Stimulated activated naive B cell treated with anti-CD40 and anti-IgM and Interleukin-4, amounts not matched to agents 10 μg/mL and 1 μg/mL and 100 μg/mL, for 72 hours (primary cell): Measurements from ENCODE around the gene SLC5A6.
"Not testable (repeated sequence)": the region's sequence is repeated elsewhere in the genome, so short reads cannot be mapped to it uniquely, and the experiment has no call there.

Experiments used
- ATAC-seq, 2 donors: fragments of 150-1000 bp; cut with Tn5 transposase; replicated peaks; 2 replicates each; pipeline ENCODE4 v1.10.0; 2021; ENCODE audit warnings: moderate library complexity in 1 of 2
- DNase-seq: peaks from one replicate; pipeline ENCODE4 v3.0.0; 2021
- H3K27ac Mint-ChIP-seq: one replicate; pipeline ENCODE4 v1.8.0; 2022; ENCODE audit warnings: mild to moderate bottlenecking, mixed read lengths
- H3K27me3 Mint-ChIP-seq, 2 donors: one replicate each; pipeline ENCODE4 v1.8.0; 2022; ENCODE audit warnings: mixed read lengths in 2 of 2
- H3K36me3 Mint-ChIP-seq, 2 donors: one replicate each; pipeline ENCODE4 v1.8.0; 2022; ENCODE audit warnings: mixed read lengths in 2 of 2, mild to moderate bottlenecking in 1 of 2
- H3K4me1 Mint-ChIP-seq, 2 donors: one replicate each; pipeline ENCODE4 v1.8.0; 2022; ENCODE audit warnings: mixed read lengths in 2 of 2, mild to moderate bottlenecking in 1 of 2
- H3K4me3 Mint-ChIP-seq, 2 donors: one replicate each; pipeline ENCODE4 v1.8.0; 2022; ENCODE audit warnings: mild to moderate bottlenecking in 2 of 2, mixed read lengths in 2 of 2, moderate library complexity in 1 of 2
- H3K9me3 Mint-ChIP-seq, 2 donors: one replicate each; pipeline ENCODE4 v1.8.0; 2022; ENCODE audit warnings: mixed read lengths in 2 of 2, mild to moderate bottlenecking in 1 of 2

The SLC5A6 gene

DNA sequence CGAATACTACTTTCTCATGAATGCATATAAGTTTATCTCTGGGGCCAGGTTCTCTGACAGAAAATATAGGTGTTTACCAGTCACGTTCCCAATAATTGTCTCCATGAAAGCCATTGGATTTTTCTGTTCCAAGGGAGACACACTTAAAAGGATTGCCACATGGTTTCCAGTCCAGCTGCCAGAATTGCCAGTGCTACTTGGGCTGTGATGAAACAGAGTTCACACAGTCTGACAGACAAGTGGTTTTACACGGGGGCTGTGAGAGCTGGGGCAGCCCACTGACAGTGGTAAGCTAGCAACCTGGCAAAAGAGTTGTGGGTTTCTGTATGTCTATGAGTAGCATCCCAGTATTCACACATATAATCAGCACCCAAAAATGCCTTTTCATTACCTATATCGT is 28.0 kb downstream of the SLC5A6 start:
- DNase-seq (no peak), ATAC-seq (no peak)
- Mint-ChIP-seq H3K4me3 (no peak overlapping the region), H3K36me3 (no peaks in the 10 kb centered on the region), H3K9me3 (no peaks in the 10 kb centered on the region), H3K27ac (no peak overlapping the region), H3K27me3 (peaks cover 22 to 48% of the 10 kb centered on the region in 2 donors), H3K4me1 (no peaks in the 10 kb centered on the region)

DNA sequence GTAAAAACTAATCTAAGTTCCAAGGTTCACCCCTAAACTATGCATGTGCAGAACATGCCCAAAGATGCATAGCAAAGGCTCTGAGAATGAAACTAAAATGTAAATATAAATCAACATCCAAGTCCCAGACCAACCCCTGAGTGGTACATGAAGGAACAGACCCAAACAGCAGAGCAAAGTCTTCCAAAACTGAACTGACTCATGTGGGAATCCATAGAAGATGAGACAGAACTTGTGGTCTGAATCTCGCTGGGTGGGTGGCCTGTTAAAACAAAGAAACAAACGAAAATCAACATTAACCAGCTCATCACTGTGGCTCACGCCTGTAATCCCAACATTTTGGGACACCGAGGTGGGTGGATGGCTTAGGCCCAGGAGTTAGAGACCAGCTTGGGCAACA is 29.7 kb downstream of the SLC5A6 start:
- Mint-ChIP-seq H3K9me3 (no peaks in the 10 kb centered on the region), H3K36me3 (no peaks in the 10 kb centered on the region), H3K4me1 (no peaks in the 10 kb centered on the region), H3K4me3 (no peak overlapping the region), H3K27me3 (peaks cover 22 to 42% of the 10 kb centered on the region in 2 donors), H3K27ac (no peak overlapping the region)
- DNase-seq, result no peak
- no peak for ATAC-seq

DNA sequence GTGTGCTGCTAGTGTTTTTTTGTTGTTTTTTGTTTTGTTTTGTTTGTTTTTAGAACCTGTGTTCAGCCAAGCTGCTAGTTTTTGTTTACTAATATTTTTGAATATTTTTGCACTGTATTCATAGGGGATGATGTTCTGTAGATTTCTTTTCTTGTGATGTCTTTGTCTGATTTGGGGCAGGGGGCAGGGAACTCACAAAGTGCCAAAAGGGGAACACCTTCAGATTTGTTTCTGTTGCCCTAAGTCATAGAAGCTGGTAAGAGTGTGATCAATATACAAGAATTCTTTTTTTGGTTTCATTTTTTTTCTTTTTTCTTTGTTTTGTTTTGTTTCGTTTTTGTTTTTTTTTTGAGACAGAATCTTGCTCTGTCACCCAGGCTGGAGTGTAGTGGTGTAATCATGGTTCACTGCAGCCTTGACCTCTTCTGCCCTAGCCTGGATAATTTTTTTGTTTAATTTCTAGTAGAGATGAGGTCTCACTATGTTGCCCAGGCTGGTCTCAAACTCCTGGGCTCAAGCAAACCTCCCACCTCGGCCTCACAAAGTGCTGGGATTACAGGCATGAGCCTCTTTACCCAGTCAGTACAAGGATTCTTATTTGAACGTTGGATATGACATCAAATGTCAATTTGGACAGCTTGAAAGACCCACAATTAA is 32.6 kb downstream of the SLC5A6 start:
- no peak for DNase-seq
- no peaks in the 10 kb centered on the region for H3K4me1 Mint-ChIP-seq
- peaks cover 27 to 42% of the 10 kb centered on the region in 2 donors for H3K27me3 Mint-ChIP-seq
- ATAC-seq, result no peak
- no peak overlapping the region for H3K4me3 Mint-ChIP-seq
- H3K9me3 Mint-ChIP-seq, result no peaks in the 10 kb centered on the region
- H3K36me3 Mint-ChIP-seq, result no peaks in the 10 kb centered on the region
- no peak overlapping the region for H3K27ac Mint-ChIP-seq

DNA sequence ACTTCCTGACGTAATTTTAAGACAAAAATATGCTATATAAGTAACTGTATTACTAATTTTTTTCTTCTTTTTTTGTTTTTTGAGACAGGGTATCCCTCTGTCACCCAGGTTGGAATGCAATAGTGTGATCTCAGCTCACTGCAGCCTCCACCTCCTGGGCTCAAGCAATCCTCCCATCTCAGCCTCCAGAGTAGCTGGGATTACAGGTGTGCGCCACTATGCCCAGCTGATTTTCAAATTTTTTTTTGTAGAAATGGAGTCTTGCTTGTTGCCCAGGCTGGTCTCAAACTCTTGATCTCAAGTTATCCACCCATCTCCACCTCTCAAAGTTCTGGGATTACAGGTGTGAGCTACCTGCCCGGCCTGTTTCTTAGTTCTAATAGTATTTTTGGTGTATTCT is 33.6 kb downstream of the SLC5A6 start:
- no peak overlapping the region for H3K4me3 Mint-ChIP-seq
- DNase-seq, result no peak
- H3K27ac Mint-ChIP-seq, result no peak overlapping the region
- H3K27me3 Mint-ChIP-seq, result peaks cover 27 to 37% of the 10 kb centered on the region in 2 donors
- no peaks in the 10 kb centered on the region for H3K9me3 Mint-ChIP-seq
- no peaks in the 10 kb centered on the region for H3K4me1 Mint-ChIP-seq
- ATAC-seq, result no peak
- H3K36me3 Mint-ChIP-seq, result no peaks in the 10 kb centered on the region

DNA sequence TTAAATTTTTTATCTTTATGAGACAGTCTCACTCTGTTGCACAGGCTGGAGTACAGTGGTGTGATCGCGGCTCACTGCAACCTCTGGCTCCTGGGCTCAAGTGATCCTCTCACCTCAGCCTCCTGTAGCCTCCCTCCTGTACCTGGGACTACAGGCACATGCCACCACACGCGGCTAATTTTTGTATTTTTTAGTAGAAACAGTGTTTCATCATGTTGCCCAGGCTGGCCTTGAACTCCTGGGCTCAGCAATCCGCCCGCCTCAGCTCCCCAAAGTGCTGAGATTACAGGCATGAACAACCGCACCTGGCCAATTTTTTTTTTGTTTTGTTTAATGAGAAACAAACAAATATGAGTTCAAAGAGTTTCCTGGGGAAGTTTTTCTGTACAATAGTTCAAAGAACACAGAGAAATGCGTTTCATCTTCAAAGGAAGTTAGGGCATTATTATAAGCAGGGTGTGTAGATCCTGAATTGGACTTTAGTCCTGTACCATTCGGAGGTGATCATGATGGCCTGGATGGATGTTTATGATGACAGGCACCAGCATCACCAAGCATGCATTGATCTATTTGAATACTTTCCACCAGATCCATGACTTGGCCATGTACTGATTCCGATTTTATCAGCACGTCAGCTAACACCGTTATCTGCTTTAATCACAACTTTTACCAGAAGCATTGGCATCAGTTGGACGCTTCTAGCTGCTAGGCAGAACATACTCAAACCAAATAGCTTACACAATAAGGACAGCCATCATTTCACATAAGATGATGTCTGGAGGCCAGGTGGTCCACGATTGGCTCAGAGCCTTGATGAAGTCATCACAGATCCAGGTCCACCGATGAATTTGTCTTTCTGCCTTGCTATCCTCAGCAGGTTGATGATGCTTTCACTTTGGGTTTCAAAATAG is 34.4 kb downstream of the SLC5A6 start:
- DNase-seq (no peak), ATAC-seq (no peak)
- Mint-ChIP-seq H3K4me3 (no peak overlapping the region), H3K4me1 (peaks cover 0 to under 1% of the 10 kb centered on the region in 2 donors), H3K9me3 (no peaks in the 10 kb centered on the region), H3K27ac (no peak overlapping the region), H3K36me3 (no peaks in the 10 kb centered on the region), H3K27me3 (peaks cover 27 to 32% of the 10 kb centered on the region in 2 donors)

DNA sequence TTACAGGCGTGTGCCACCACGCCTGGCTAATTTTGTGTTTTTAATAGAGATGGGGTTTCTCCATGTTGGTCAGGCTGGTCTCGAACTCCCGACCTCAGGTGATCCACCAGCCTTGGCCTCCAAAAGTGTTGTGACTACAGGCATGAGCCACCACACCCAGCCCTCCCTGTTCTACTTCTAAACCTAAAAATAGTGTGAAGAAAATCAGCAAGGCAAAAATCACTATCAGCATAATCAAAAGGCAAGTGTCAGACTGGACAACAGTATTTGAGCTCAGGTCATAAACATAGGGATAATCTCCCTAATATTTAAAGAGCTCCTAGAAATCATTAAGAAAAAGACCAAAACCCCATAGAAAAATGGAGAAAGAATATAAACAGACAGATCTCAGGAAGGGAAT is 36.3 kb downstream of the SLC5A6 start:
- ATAC-seq, result not testable (repeated sequence)

DNA sequence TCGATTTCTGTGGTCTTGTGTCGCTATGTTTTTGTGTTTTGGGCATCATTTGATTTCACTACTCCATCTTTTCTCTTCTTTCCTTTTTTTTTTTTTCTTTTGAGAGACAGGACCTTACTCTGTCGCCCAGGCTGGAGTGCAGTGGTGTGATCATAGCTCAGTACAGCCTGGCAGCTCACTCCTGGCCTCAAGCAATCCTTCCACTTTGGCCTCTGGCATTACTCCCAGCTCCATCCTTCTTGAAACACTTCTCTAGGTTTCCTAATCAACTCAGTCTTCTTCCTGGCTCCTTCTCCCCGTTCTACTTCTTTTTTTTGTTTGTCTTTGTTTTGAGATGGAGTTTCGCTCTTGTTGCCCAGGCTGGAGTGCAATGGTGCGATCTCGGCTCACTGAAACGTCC is 36.7 kb downstream of the SLC5A6 start:
- H3K9me3 Mint-ChIP-seq, result no peaks in the 10 kb centered on the region
- H3K4me1 Mint-ChIP-seq, result peaks cover 5 to 11% of the 10 kb centered on the region in 2 donors
- H3K27ac Mint-ChIP-seq, result no peak overlapping the region

More for the DNA sequence above, 36.3 kb downstream of the SLC5A6 start:
- H3K4me1 Mint-ChIP-seq, H3K4me3 Mint-ChIP-seq, H3K27ac Mint-ChIP-seq, H3K36me3 Mint-ChIP-seq, H3K9me3 Mint-ChIP-seq, DNase-seq: not testable (repeated sequence)
- peaks cover 12 to 14% of the 10 kb centered on the region in 2 donors for H3K27me3 Mint-ChIP-seq

DNA sequence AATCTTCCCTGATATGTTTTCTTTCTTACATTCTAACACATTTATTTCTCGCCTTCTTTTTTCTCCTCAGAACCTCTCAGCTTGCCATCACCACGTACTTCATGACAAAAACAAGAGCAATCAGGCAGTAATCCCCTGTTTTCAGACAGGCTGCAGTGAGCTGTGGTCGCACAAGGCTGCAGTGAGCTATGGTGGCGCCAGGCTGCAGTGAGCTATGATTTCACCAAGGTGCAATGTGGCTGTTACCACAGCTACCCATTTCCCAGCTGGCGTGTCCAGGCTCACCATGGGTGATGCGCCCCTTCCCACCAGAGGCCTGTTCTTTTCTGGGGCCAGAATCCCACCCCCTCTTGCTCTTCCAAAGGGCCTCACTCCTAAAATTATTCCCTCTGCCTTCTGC is 37.4 kb downstream of the SLC5A6 start:
- Mint-ChIP-seq H3K36me3 (no peaks in the 10 kb centered on the region), H3K27ac (no peak overlapping the region), H3K4me3 (no peak overlapping the region), H3K4me1 (peaks cover 5 to 18% of the 10 kb centered on the region in 2 donors), H3K9me3 (no peaks in the 10 kb centered on the region), H3K27me3 (peaks cover 5 to 10% of the 10 kb centered on the region in 2 donors)
- ATAC-seq, result no peak
- no peak for DNase-seq

More for the DNA sequence above, 36.7 kb downstream of the SLC5A6 start:
- Mint-ChIP-seq H3K4me3 (no peak overlapping the region), H3K27me3 (peaks cover 10 to 11% of the 10 kb centered on the region in 2 donors), H3K36me3 (no peaks in the 10 kb centered on the region)
- DNase-seq (no peak), ATAC-seq (no peak)

DNA sequence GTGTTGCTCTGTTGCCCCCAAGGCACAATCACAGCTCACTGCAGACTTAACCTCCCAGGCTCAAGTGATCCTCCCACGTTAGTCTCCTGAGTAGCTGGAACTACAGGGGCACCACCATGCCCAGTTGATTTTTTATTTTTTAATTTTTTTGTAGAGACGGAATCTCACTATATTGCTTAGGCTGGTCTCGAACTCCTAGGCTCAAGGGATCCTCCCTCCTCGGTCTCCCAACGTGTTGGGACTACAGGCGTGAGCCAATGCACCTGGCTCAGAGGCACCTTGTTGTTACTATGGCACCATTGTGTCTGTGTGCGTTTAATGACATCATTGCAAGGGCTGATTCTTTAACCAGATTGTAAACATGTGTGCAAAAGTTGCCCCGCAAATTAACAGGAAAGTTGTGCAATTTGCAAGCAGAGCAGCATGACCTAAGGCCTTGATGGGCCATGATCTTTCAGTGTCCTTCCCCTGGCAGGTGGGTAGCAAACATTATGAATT is 40.7 kb downstream of the SLC5A6 start:
- H3K9me3 Mint-ChIP-seq, result no peaks in the 10 kb centered on the region
- H3K27me3 Mint-ChIP-seq, result peaks cover 0 to 2% of the 10 kb centered on the region in 2 donors
- DNase-seq (no peak), ATAC-seq (no peak)
- H3K4me1 Mint-ChIP-seq, result peaks cover 5 to 19% of the 10 kb centered on the region in 2 donors
- no peak overlapping the region for H3K4me3 Mint-ChIP-seq
- no peaks in the 10 kb centered on the region for H3K36me3 Mint-ChIP-seq
- H3K27ac Mint-ChIP-seq, result no peak overlapping the region

DNA sequence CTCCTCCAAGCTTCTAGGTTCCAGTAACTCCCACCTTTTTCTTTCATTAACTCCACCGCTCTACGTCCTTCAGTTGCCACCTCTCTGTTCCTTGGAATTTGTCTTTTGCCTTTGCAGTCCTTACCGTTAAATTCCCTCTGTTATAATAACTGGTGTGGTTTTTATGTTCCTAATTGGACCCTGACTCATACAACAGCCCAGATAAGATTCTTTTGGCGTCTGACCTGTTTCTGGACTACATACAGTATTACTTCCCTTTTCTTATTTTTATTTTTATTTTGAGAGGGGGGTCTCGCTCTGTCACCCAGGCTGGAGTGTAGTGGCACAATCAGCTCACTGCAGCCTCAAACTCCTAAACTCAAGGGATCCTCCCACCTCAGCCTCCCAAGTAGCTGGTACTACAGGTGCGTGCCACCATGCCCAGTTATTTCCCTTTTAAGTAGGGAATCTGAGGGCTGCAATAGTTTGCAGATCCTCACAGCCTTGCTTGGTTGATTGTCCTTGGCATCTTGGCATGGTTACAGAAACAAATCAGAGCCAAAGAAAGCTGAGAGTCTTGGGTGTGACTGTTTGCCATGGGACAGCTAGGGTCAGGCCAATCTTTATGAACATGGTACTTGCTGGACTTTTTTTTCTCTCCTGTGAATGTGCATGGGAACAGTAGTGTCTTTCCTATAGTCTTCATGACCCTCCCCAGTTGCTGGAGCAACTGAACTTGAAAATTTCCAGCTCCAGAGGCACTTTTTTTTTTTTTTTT is 41.3 kb downstream of the SLC5A6 start:
- DNase-seq, result no peak
- Mint-ChIP-seq H3K4me3 (no peak overlapping the region), H3K36me3 (no peaks in the 10 kb centered on the region)

DNA sequence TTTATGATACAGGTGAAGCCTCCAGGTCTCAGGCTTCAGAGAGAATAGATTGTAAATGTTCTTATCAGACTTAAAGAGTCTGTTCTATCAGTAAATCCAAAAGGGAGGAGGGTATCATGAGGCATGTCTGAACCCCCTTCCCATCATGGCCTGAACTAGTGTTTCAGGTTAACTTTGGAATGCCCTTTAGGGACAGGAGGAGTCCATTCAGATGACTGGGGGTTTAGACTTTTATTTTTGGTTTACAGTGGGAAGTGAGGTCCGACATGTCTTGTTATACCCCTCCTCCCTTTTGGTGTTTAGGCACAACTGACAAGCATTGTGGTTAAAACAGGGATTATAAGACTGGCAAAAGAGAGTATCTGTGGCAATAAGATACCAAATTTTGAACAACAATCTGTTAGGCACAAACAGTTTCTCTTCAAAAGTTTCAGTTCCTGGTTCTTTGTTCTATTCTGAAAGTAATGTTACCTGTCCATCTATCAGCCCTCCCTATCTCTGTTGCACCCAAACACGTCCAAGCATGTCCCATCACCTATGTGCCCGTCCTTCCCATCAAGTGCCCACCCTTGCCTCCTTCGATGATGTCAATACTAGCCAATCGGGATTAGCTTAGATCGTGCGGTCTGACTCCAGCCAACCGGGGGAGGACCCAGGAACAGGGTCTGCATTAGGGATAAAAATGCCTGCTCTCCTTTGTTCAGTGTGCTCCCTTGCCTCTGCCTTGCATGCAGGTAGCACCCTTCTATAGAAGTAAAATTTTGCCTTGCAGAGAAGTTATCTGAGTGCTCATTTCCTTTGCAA is 46.9 kb downstream of the SLC5A6 start:
- Mint-ChIP-seq H3K27ac (peak overlapping the region; percentile 20), H3K9me3 (no peaks in the 10 kb centered on the region), H3K27me3 (no peaks in the 10 kb centered on the region), H3K4me3 (no peak overlapping the region), H3K4me1 (peaks cover 11 to 31% of the 10 kb centered on the region in 2 donors), H3K36me3 (no peaks in the 10 kb centered on the region)
- peak; percentile 62 to 69 for ATAC-seq
- DNase-seq, result no peak

More for the DNA sequence above, 41.3 kb downstream of the SLC5A6 start:
- Mint-ChIP-seq H3K9me3 (no peaks in the 10 kb centered on the region), H3K4me1 (peaks cover 5 to 19% of the 10 kb centered on the region in 2 donors), H3K27me3 (no peaks in the 10 kb centered on the region), H3K27ac (no peak overlapping the region)
- ATAC-seq, result peak; percentile 66 to 77

DNA sequence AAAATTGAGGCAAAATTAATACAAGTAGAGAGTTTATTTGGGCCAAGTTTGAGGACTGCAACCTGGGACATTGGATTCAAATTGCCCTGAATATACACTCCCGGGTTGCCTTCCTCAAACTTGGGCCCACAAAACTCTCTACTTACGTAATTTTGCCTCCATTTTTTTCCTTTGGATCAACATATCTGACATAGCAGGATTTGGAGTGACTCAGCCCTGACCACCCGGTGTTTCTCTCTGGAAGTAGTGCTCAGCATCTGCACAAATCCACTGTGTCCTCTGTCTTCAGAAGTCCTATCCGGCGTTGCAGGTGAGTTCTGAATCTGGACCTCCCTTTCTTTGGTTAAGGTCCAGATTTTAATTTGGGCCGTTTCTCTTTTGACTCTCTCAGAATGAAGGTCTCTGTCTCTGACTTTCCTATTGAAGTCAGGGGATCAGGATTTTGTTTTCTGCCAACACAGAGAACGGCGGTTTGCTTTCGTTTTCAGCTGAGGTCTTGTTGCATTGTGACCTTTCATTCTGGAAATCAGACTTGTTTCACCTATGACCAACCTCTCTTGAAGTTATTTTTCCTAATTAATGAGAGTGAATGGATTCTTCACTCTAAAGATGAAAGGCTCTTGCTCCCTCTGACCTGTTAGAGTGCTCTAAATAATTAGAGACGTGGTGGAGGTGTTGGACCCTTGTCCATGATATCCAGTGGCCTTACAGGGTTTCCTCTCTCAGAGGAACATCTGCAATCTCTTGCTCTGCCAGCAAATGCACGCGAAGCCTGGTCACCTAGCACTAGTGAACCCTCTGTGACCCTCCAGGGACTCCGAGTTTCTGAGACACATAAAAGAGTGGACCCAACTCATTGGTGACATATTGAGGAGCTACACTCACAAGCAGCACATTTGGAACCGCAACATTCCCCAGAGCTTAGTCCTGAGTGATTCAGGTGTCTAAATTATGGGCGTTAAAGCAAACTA is 49.6 kb downstream of the SLC5A6 start:
- no peak for ATAC-seq

DNA sequence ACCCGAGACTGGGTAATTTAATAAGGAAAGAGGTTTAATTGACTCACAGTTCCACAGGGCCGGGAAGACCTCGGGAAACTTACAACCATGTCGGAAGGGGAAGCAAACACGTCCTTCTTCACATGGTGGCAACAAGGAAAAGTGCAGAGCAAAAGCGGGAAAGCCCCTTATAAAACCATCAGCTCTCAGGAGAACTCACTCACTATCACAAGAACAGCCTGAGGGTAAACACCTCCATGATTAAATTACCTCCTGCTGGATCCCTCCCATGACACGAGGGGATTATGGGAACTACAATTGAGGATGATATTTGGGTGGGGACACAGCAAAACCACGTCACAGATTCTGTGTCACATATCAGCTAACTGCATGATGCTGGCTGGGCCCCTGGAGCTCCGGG is 51.9 kb downstream of the SLC5A6 start:
- DNase-seq (no peak), ATAC-seq (no peak)
- Mint-ChIP-seq H3K4me1 (peaks cover 8 to 21% of the 10 kb centered on the region in 2 donors), H3K36me3 (no peaks in the 10 kb centered on the region), H3K9me3 (no peaks in the 10 kb centered on the region), H3K27ac (no peak overlapping the region), H3K27me3 (peaks cover 4 to 9% of the 10 kb centered on the region in 2 donors), H3K4me3 (peak overlapping the region in 1 of 2 donors; percentile 21)

More for the DNA sequence above, 49.6 kb downstream of the SLC5A6 start:
- Mint-ChIP-seq H3K27me3 (peaks cover 4 to 9% of the 10 kb centered on the region in 2 donors), H3K36me3 (no peaks in the 10 kb centered on the region), H3K4me3 (no peak overlapping the region), H3K9me3 (no peaks in the 10 kb centered on the region), H3K4me1 (peaks cover 11 to 25% of the 10 kb centered on the region in 2 donors), H3K27ac (no peak overlapping the region)
- DNase-seq, result no peak
